Stomach (tissue), 4 donors: ENCODE data around the gene USP3.

Experiments used
- CTCF ChIP-seq, 7 experiments: fragments of 450-650 bp in 4 of 7; fragments of 200-600 bp in 3 of 7; sonication (generic) in 3 of 7; IDR thresholded peaks; one replicate each; pipeline ENCODE4 v1.5.1; 2016 to 2019; ENCODE audit warnings: antibody characterized with exemption in 7 of 7, control low read depth in 2 of 7, mild to moderate bottlenecking in 1 of 7
- EP300 ChIP-seq: sonication (generic); formaldehyde crosslinking; IDR thresholded peaks from one replicate; pipeline ENCODE4 v1.6.1; 2017; ENCODE audit warnings: antibody characterized with exemption
- POLR2A ChIP-seq, 4 donors: fragments of 450-650 bp; IDR thresholded peaks; one replicate each; pipeline ENCODE4 v1.6.1; 2016; ENCODE audit warnings: antibody characterized with exemption in 4 of 4, control low read depth in 2 of 4, mild to moderate bottlenecking in 1 of 4, moderate library complexity in 1 of 4
- POLR2AphosphoS5 ChIP-seq, 3 donors: sonication (generic); formaldehyde crosslinking; IDR thresholded peaks; one replicate each; pipeline ENCODE4 v1.6.1; 2016; ENCODE audit warnings: antibody characterized with exemption in 3 of 3

- no peak for TF ChIP-seq EP300
- TF ChIP-seq CTCF (IDR thresholded peaks at IDR 0.05) = no peak
- no peak for TF ChIP-seq POLR2A (IDR thresholded peaks at IDR 0.05)
- TF ChIP-seq POLR2AphosphoS5 (IDR thresholded peaks at IDR 0.05) = no peak
These were observed 77.8 kb downstream of the USP3 start for GRCh38 chr15:63582179-63582578.
